Suprapubic skin (tissue), 3 donors: ENCODE data around the gene ZNF148.

Source experiments
- CTCF ChIP-seq, 2 donors: fragments of 200-600 bp in 1 of 2; fragments of 450-650 bp in 1 of 2; sonication (generic) in 1 of 2; IDR thresholded peaks; one replicate each; pipeline ENCODE4 v1.5.1; 2016 to 2019; ENCODE audit warnings: antibody characterized with exemption in 2 of 2, mild to moderate bottlenecking in 1 of 2, moderate library complexity in 1 of 2
- POLR2AphosphoS5 ChIP-seq, 3 donors: sonication (generic); formaldehyde crosslinking; IDR thresholded peaks; one replicate each; pipeline ENCODE4 v1.6.1; 2017; ENCODE audit warnings: antibody characterized with exemption in 3 of 3

GRCh38 chr3:125324341-125324740 lies 50.8 kb downstream of the ZNF148 start:
- TF ChIP-seq POLR2AphosphoS5 (IDR thresholded peaks at IDR 0.05) (no peak), CTCF (IDR thresholded peaks at IDR 0.05) (no peak)
